Upper lobe of left lung (tissue), 6 donors: ENCODE results near the gene RPS6KA5. TPM values are rescaled to one million over a fixed set of nuclear protein-coding genes. Genes with fewer than 3 reads are reported as not detected.

Experiments
- ATAC-seq, 2 donors: fragments of 200-7000 bp; cut with Tn5 transposase; one replicate each; pipeline ENCODE4 v1.9.1; 2022; ENCODE audit warnings: mild to moderate bottlenecking in 2 of 2, moderate library complexity in 2 of 2; ENCODE audit not compliant: low FRiP score in 2 of 2
- DNase-seq, 2 donors: peaks; one replicate each; pipeline ENCODE4 v3.0.0-alpha.2; 2019 to 2020
- H3K27ac ChIP-seq, 4 donors: fragments of 200-600 bp; sonication (generic); one replicate each; pipeline ENCODE4 v1.5.1; 2016 to 2019
- H3K27me3 ChIP-seq, 4 donors: fragments of 200-600 bp; sonication (generic); one replicate each; pipeline ENCODE4 v1.5.1; 2017 to 2019
- H3K36me3 ChIP-seq, 4 donors: fragments of 200-600 bp; sonication (generic); one replicate each; pipeline ENCODE4 v1.5.1; 2016 to 2019
- H3K4me1 ChIP-seq, 4 donors: fragments of 200-600 bp; sonication (generic); one replicate each; pipeline ENCODE4 v1.5.1; 2018 to 2019
- H3K4me3 ChIP-seq, 4 donors: fragments of 200-600 bp; sonication (generic); one replicate each; pipeline ENCODE4 v1.5.1; 2017 to 2019; ENCODE audit warnings: mild to moderate bottlenecking in 2 of 4, moderate library complexity in 1 of 4
- H3K9me3 ChIP-seq, 4 donors: fragments of 200-600 bp; sonication (generic); one replicate each; pipeline ENCODE4 v1.5.1; 2018 to 2019
- EP300 ChIP-seq, 4 donors: sonication (generic); formaldehyde crosslinking; IDR thresholded peaks; one replicate each; pipeline ENCODE4 v1.5.1; 2017; ENCODE audit warnings: antibody characterized with exemption in 4 of 4, control low read depth in 2 of 4
- POLR2A ChIP-seq, 4 donors: fragments of 450-650 bp; IDR thresholded peaks; one replicate each; pipeline ENCODE4 v1.5.1; 2016 to 2017; ENCODE audit warnings: antibody characterized with exemption in 4 of 4, mild to moderate bottlenecking in 2 of 4
- POLR2AphosphoS5 ChIP-seq, 2 donors: sonication (generic); formaldehyde crosslinking; IDR thresholded peaks; one replicate each; pipeline ENCODE4 v1.5.1; 2017; ENCODE audit warnings: antibody characterized with exemption in 2 of 2
- WGBS, 2 donors: methylation state at CpG; one replicate each; pipeline ENCODE4 v1.1.5; 2017 to 2018; 5-methylcytosine and 5-hydroxymethylcytosine counted together
- total RNA-seq, 6 donors: library from RNA; depleted of rRNA in 4 of 6; stranded (reverse); fragments of >200 nt in 4 of 6; gene quantifications; one replicate each; pipeline versions ENCODE4 v1.1.0 to v1.2.1, GENCODE V29; 2016 to 2021
- TF ChIP-seq, protein P1 (sequence below), 6 experiments: fragments of 450-650 bp in 4 of 6; fragments of 200-600 bp in 2 of 6; sonication (generic) in 2 of 6; IDR thresholded peaks; one replicate each; pipeline ENCODE4 v1.5.1; 2016 to 2019; ENCODE audit warnings: antibody characterized with exemption in 6 of 6
- donor health status: DM: no; HTN: no; CAD: no; lungs with moderate emphysema.
- donor health status: DM: no; HTN: yes; CAD: no; lungs with severe emphysema.

RPS6KA5 gene
- total RNA-seq, 6 donors from 2014 or later = 4.3 to 17.8 (median 10.2) TPM

DNA sequence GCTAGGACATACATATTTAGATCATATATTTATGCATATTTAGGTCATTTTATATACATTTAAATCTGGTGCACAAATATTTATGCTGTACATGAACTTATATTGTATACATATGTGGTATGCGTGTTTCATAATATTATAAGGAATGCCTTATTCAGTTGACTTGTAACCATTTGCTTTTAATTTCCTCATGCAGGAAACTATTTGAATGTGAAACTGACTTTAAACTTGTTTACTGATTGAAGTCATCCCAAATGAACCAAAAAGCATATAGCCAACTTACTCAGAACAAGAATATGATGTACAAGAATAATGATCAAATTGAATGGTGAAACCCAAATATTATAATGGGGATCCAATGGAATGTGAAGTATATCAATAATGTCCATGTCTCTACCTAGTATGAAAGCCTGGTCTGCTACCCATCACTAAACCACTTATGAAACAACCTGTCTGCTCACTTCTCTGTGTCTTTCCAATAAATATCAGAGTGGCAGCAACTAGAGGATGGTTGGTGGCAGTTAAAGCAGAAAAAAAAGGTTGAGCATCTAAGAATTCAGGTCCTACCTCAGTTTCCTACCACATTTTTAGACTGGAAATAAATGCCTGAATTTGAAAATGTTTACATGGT is 38.3 kb downstream of the RPS6KA5 start:
- peak overlapping the region in 3 of 4 donors; percentile 30 to 54 (median 49) for H3K4me3 ChIP-seq
- H3K27me3 ChIP-seq = no peaks in the 10 kb centered on the region
- ATAC-seq (peak in 1 of 2 donors; percentile 10), DNase-seq (no peak)
- peak overlapping the region; percentile 71 to 82 (median 76) for H3K27ac ChIP-seq
- H3K9me3 ChIP-seq = no peaks in the 10 kb centered on the region
- WGBS, 2 donors = 92 to 96% methylated on average over 1 of the region's 1 CpG
- no peak for TF ChIP-seq EP300 (IDR thresholded peaks at IDR 0.05)
- H3K36me3 ChIP-seq = no peaks in the 10 kb centered on the region
- peaks cover 0 to 13% (median 7%) of the 10 kb centered on the region in 4 donors for H3K4me1 ChIP-seq

DNA sequence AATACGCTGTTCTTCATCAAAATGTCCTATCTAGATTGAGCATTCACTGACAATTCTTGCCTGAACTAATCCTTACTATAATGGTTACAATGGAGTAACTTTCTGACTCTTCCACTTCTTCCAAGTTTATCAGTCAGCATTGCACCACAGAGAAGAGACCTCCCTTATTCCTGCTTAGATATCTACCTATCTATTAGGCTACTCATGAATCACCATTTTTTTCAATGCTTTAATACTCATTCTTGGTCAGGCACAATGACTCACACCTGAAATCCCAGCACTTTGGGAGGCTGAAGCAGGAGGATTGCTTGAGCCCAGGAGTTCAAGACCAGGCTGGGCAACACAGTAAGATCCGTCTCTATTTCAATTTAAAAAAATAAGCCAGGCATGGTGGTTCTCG is 39.3 kb downstream of the RPS6KA5 start:
- Histone ChIP-seq H3K27me3 (no peaks in the 10 kb centered on the region), H3K4me3 (no peak overlapping the region), H3K36me3 (no peaks in the 10 kb centered on the region), H3K27ac (peak overlapping the region in 1 of 4 donors; percentile 72), H3K4me1 (peaks cover 0 to 13% (median 7%) of the 10 kb centered on the region in 4 donors), H3K9me3 (no peaks in the 10 kb centered on the region)
- ATAC-seq = no peak
- no peak for TF ChIP-seq POLR2AphosphoS5 (IDR thresholded peaks at IDR 0.05)
- no peak for TF ChIP-seq EP300 (IDR thresholded peaks at IDR 0.05)
- TF ChIP-seq, protein P1, sequence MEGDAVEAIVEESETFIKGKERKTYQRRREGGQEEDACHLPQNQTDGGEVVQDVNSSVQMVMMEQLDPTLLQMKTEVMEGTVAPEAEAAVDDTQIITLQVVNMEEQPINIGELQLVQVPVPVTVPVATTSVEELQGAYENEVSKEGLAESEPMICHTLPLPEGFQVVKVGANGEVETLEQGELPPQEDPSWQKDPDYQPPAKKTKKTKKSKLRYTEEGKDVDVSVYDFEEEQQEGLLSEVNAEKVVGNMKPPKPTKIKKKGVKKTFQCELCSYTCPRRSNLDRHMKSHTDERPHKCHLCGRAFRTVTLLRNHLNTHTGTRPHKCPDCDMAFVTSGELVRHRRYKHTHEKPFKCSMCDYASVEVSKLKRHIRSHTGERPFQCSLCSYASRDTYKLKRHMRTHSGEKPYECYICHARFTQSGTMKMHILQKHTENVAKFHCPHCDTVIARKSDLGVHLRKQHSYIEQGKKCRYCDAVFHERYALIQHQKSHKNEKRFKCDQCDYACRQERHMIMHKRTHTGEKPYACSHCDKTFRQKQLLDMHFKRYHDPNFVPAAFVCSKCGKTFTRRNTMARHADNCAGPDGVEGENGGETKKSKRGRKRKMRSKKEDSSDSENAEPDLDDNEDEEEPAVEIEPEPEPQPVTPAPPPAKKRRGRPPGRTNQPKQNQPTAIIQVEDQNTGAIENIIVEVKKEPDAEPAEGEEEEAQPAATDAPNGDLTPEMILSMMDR (IDR thresholded peaks at IDR 0.05) = no peak
- no peak for TF ChIP-seq POLR2A (IDR thresholded peaks at IDR 0.05)
- no peak for DNase-seq
- WGBS, 2 donors = 91 to 100% methylated on average over 3 of the region's 3 CpGs

DNA sequence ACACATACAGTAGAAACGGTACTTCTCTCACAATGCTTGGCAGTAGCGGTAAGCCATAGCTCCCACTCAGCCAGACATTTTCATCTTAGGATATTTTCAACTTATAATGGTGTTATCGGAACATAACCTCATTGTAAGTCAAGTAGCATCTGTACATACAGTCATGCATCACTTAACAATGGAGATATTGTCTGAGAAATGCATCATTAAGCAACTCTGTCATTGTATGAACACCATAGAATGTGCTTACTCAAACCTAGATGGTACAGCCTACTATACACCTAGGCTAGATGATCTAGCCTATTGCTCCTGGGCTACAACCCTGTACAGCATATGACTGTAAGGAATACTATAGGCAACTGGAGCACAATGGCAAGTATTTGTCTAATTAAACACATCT is 40.8 kb downstream of the RPS6KA5 start:
- Histone ChIP-seq H3K27ac (no peak overlapping the region), H3K36me3 (no peaks in the 10 kb centered on the region), H3K4me1 (peaks cover 0 to 13% (median 7%) of the 10 kb centered on the region in 4 donors), H3K27me3 (no peaks in the 10 kb centered on the region), H3K4me3 (no peak overlapping the region), H3K9me3 (no peaks in the 10 kb centered on the region)
- ATAC-seq (no peak), DNase-seq (no peak)
- 96 to 100% methylated on average over 3 of the region's 3 CpGs for WGBS, 2 donors
- TF ChIP-seq POLR2AphosphoS5 (IDR thresholded peaks at IDR 0.05) (no peak), EP300 (IDR thresholded peaks at IDR 0.05) (no peak), POLR2A (IDR thresholded peaks at IDR 0.05) (no peak)
- TF ChIP-seq, protein P1 (IDR thresholded peaks at IDR 0.05) = no peak

DNA sequence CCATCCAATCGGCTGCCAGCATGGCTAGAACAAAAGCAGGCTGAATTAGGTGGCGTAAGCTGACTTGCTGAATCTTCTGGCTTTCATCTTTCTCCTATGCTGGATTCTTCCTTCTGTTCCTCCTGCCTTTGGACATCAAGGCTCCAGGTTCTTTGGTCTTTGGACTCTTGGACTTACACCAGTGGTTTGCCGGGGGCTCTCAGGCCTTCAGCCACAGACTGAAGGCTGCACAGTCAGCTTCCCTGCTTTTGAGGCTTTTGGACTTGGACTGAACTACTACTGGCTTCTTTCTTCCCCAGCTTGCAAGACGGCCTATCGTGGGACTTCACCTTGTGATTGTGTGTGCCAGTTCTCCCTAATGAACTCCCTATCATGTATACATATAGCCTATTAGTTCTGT is 42.0 kb downstream of the RPS6KA5 start:
- Histone ChIP-seq H3K4me3 (no peak overlapping the region), H3K36me3 (no peaks in the 10 kb centered on the region), H3K4me1 (peaks cover 0 to 13% (median 7%) of the 10 kb centered on the region in 4 donors), H3K9me3 (no peaks in the 10 kb centered on the region), H3K27ac (no peak overlapping the region), H3K27me3 (no peaks in the 10 kb centered on the region)
- DNase-seq (no peak), ATAC-seq (no peak)
- TF ChIP-seq POLR2AphosphoS5 (IDR thresholded peaks at IDR 0.05) (no peak), POLR2A (IDR thresholded peaks at IDR 0.05) (no peak), EP300 (IDR thresholded peaks at IDR 0.05) (no peak)
- TF ChIP-seq, protein P1 (IDR thresholded peaks at IDR 0.05) = no peak
- WGBS, 2 donors = 94 to 95% methylated on average over 5 of the region's 5 CpGs

DNA sequence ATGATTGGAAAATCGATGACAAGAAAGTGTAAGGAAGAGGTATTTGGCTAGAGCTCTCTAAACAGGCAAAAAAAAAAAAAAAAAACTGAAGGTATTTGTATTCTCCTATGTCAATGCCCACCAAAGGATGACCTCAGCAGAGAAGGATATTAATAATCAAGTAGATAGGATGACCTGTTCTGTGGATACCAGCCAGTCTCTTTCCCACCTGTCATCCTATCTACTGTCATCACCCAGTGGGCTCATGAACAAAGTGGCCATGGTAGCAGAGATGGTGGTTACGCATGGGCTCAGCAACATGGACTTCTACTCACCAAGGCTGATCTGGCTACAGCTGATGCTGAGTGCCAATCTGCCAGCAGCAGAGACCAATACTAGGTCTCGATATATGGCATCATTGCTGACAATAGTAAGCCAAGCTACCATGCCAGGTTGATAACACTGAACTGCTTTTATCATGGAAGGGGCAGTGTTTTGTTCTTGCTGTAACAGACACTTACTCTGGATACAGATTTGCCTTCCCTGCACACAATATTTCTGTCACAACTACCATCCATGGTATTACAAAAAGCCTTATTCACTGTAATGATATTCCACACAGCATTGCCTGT is 43.5 kb downstream of the RPS6KA5 start:
- H3K36me3 ChIP-seq = no peaks in the 10 kb centered on the region
- WGBS, 2 donors = 95 to 100% methylated on average over 3 of the region's 3 CpGs
- DNase-seq = no peak
- no peaks in the 10 kb centered on the region for H3K9me3 ChIP-seq
- ATAC-seq = no peak
- TF ChIP-seq, protein P1 (IDR thresholded peaks at IDR 0.05) = no peak
- TF ChIP-seq POLR2A (IDR thresholded peaks at IDR 0.05) = no peak
- TF ChIP-seq POLR2AphosphoS5 (IDR thresholded peaks at IDR 0.05) = no peak
- no peak for TF ChIP-seq EP300 (IDR thresholded peaks at IDR 0.05)
- no peaks in the 10 kb centered on the region for H3K27me3 ChIP-seq
- no peak overlapping the region for H3K4me3 ChIP-seq
- peaks cover 0 to 4% (median 2%) of the 10 kb centered on the region in 4 donors for H3K4me1 ChIP-seq
- no peak overlapping the region for H3K27ac ChIP-seq
